Immature natural killer cell (primary cell): ENCODE data around the gene MYO1D. TPM values are rescaled to one million over a fixed set of nuclear protein-coding genes. Genes with fewer than 3 reads are reported as not detected.
A peak's percentile ranks its signal among the peaks of the same experiment; 100 is the strongest.
"Not testable (repeated sequence)": the region's sequence is repeated elsewhere in the genome, so short reads cannot be mapped to it uniquely, and the experiment has no call there.

Source experiments
- DNase-seq, 3 donors: peaks; one replicate each; pipeline ENCODE4 v3.0.0; 2022; ENCODE audit warnings: mixed read lengths in 1 of 3
- H3K27ac Mint-ChIP-seq, 6 donors: one replicate each; pipeline ENCODE4 v1.8.0; 2020; ENCODE audit warnings: mixed read lengths in 6 of 6, mild to moderate bottlenecking in 5 of 6, inconsistent platforms in 4 of 6, moderate library complexity in 3 of 6
- H3K27me3 Mint-ChIP-seq, 3 donors: one replicate each; pipeline ENCODE4 v1.8.0; 2020 to 2021; ENCODE audit warnings: low read depth in 3 of 3, mild to moderate bottlenecking in 3 of 3, mixed read lengths in 3 of 3, moderate library complexity in 3 of 3, inconsistent platforms in 1 of 3
- H3K36me3 Mint-ChIP-seq, 3 donors: one replicate each; pipeline ENCODE4 v1.8.0; 2020; ENCODE audit warnings: mixed read lengths in 3 of 3, inconsistent platforms in 2 of 3, mild to moderate bottlenecking in 2 of 3
- H3K4me1 Mint-ChIP-seq, 2 donors: one replicate each; pipeline ENCODE4 v1.8.0; 2020; ENCODE audit warnings: inconsistent platforms in 2 of 2, mild to moderate bottlenecking in 2 of 2, mixed read lengths in 2 of 2, moderate library complexity in 1 of 2
- H3K4me3 Mint-ChIP-seq, 5 donors: one replicate each; pipeline ENCODE4 v1.8.0; 2020; ENCODE audit warnings: mild to moderate bottlenecking in 5 of 5, mixed read lengths in 5 of 5, inconsistent platforms in 3 of 5, moderate library complexity in 3 of 5
- H3K9me3 Mint-ChIP-seq, 6 donors: one replicate each; pipeline ENCODE4 v1.8.0; 2020; ENCODE audit warnings: mild to moderate bottlenecking in 6 of 6, mixed read lengths in 6 of 6, inconsistent platforms in 4 of 6, moderate library complexity in 3 of 6
- polyA plus RNA-seq, 3 donors: library from polyadenylated mRNA; unstranded; fragments of 300-500 nt; fragmentation: Illumina TruSeq; gene quantifications; one replicate each; pipeline ENCODE4 v1.2.3, GENCODE V29; 2021

Gene MYO1D
- polyA plus RNA-seq, 3 donors from 2014 or later, result 2.0 to 7.9 TPM; not detected in 1

- Mint-ChIP-seq H3K9me3 (no peaks in the 10 kb centered on the region), H3K36me3 (peaks cover 34 to 79% (median 43%) of the 10 kb centered on the region in 3 donors), H3K27me3 (no peaks in the 10 kb centered on the region), H3K27ac (no peak overlapping the region), H3K4me3 (no peak overlapping the region), H3K4me1 (no peaks in the 10 kb centered on the region)
- no peak for DNase-seq
Observed at GRCh38 chr17:32475258-32475657, 401.7 kb downstream of the MYO1D start.

- peaks cover 38 to 67% (median 40%) of the 10 kb centered on the region in 3 donors for H3K36me3 Mint-ChIP-seq
- H3K27me3 Mint-ChIP-seq, result peaks cover 0 to 2% (median 0%) of the 10 kb centered on the region in 3 donors
- no peaks in the 10 kb centered on the region for H3K9me3 Mint-ChIP-seq
- no peaks in the 10 kb centered on the region for H3K4me1 Mint-ChIP-seq
- no peak for DNase-seq
- no peak overlapping the region for H3K27ac Mint-ChIP-seq
- no peak overlapping the region for H3K4me3 Mint-ChIP-seq
Observed at GRCh38 chr17:32471652-32472051, 405.3 kb downstream of the MYO1D start.

DNA sequence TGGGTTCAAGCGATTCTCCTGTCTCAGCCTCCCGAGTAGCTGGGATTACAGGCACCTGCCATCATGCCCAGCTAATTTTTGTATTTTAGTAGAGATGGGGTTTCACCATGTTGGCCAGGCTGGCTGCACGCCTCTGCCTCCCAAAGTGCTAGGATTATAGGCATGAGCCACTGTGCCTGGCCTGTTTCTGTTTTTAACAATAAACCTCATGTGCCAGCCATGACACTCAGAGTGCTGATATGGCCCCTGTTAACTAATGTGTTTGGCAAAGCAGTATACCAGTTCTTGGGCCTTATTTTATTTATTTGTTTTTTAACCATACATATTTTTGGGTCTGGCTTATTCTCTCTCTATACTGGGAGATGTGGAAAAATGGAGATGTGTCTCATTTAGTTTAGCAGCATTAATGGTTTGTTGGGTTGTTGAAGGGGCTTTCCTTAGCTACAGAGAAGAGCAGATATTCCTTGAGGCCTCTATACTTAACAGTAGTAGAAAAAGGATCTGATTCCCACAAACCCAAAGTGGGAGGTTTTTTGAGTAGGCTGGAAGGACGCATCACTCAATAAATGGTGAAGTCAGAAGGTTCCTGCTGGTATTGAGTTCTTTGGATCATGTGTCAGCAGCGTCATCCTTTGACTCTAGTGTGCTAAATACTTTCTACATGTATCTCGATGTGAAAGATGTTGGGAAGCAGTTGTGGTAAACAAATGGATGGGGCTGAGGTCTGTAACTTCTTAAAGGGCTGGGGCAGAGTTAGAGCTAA lies 406.3 kb downstream of the MYO1D start:
- Mint-ChIP-seq H3K36me3 (peaks cover 40 to 66% (median 42%) of the 10 kb centered on the region in 3 donors), H3K27me3 (peaks cover 0 to 2% (median 0%) of the 10 kb centered on the region in 3 donors), H3K9me3 (no peaks in the 10 kb centered on the region), H3K27ac (no peak overlapping the region), H3K4me1 (no peaks in the 10 kb centered on the region), H3K4me3 (no peak overlapping the region)
- DNase-seq, result no peak

- peaks cover 0 to 2% (median 0%) of the 10 kb centered on the region in 3 donors for H3K27me3 Mint-ChIP-seq
- peaks cover 28 to 55% (median 29%) of the 10 kb centered on the region in 3 donors for H3K36me3 Mint-ChIP-seq
- no peaks in the 10 kb centered on the region for H3K4me1 Mint-ChIP-seq
Observed at GRCh38 chr17:32467949-32468348, 409.0 kb downstream of the MYO1D start.

GRCh38 chr17:32464374-32464773 lies 412.6 kb downstream of the MYO1D start:
- peaks cover 0 to 2% (median 0%) of the 10 kb centered on the region in 3 donors for H3K27me3 Mint-ChIP-seq
- no peak for DNase-seq
- peaks cover 8 to 12% of the 10 kb centered on the region in 2 donors for H3K4me1 Mint-ChIP-seq
- peaks cover 13 to 38% (median 17%) of the 10 kb centered on the region in 3 donors for H3K36me3 Mint-ChIP-seq
- H3K4me3 Mint-ChIP-seq, result no peak overlapping the region
- no peaks in the 10 kb centered on the region for H3K9me3 Mint-ChIP-seq
- H3K27ac Mint-ChIP-seq, result no peak overlapping the region

More at GRCh38 chr17:32467949-32468348, 409.0 kb downstream of the MYO1D start:
- Mint-ChIP-seq H3K9me3 (no peaks in the 10 kb centered on the region), H3K27ac (peak overlapping the region in 1 of 6 donors; percentile 28), H3K4me3 (no peak overlapping the region)
- no peak for DNase-seq

- no peak for DNase-seq
- Mint-ChIP-seq H3K27me3 (peaks cover 0 to 2% (median 0%) of the 10 kb centered on the region in 3 donors), H3K27ac (no peak overlapping the region), H3K4me1 (peaks cover 10 to 17% of the 10 kb centered on the region in 2 donors), H3K4me3 (no peak overlapping the region), H3K9me3 (no peaks in the 10 kb centered on the region), H3K36me3 (peaks cover 10 to 38% (median 20%) of the 10 kb centered on the region in 3 donors)
Observed at GRCh38 chr17:32463304-32463703, 413.6 kb downstream of the MYO1D start.

DNA sequence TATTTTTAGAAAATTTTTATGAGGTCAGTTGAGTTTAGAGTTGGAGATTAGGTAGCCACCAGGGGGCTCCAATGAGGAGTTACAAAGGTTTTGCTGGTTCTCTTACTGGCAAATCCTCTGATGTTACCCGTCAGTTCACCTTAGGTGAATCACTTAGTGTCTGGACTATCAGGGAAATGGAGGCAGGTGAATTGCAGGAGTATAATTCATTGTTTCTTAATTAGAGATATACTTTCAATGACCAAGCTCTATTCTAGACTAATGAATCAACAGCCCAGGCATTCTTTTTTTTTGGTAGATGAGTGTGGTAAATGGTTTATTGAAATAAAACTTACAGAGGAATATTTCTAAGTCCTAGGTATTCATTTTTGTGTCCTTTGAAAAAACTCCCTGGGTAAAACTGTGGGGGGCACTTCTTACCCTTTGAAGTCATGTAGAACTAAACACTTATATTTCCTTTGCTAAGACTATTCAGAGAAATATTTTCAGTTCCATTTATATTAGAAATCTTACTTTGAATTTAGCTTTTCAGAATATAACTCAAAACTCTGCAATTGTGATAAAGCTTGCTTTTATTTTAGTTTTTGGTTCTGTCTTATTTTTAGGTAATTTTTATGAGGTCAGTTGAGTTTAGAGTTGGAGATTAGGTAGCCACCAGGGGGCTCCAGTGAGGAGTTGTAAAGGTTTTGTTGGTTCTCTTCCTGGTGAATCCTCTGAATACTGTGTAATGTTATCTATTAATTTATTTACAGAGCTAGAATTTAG lies 414.9 kb downstream of the MYO1D start:
- DNase-seq, result peak; percentile 42 to 55 (median 50)
- Mint-ChIP-seq H3K4me3 (no peak overlapping the region), H3K36me3 (peaks cover 4 to 33% (median 22%) of the 10 kb centered on the region in 3 donors), H3K27me3 (peaks cover 0 to 2% (median 0%) of the 10 kb centered on the region in 3 donors), H3K4me1 (peaks cover 12 to 21% of the 10 kb centered on the region in 2 donors), H3K9me3 (no peaks in the 10 kb centered on the region), H3K27ac (peak overlapping the region in 2 of 6 donors; percentile 45 to 60)

- no peak overlapping the region for H3K4me3 Mint-ChIP-seq
- H3K27ac Mint-ChIP-seq, result peak overlapping the region in 2 of 6 donors; percentile 45 to 60
- peaks cover 4 to 37% (median 25%) of the 10 kb centered on the region in 3 donors for H3K36me3 Mint-ChIP-seq
- H3K4me1 Mint-ChIP-seq, result peaks cover 12 to 21% of the 10 kb centered on the region in 2 donors
- DNase-seq, result no peak
- H3K27me3 Mint-ChIP-seq, result peaks cover 0 to 2% (median 0%) of the 10 kb centered on the region in 3 donors
- H3K9me3 Mint-ChIP-seq, result no peaks in the 10 kb centered on the region
Observed at GRCh38 chr17:32461498-32461852, 415.4 kb downstream of the MYO1D start.

GRCh38 chr17:32460054-32460453 lies 416.9 kb downstream of the MYO1D start:
- Mint-ChIP-seq H3K36me3 (peaks cover 0 to 37% (median 28%) of the 10 kb centered on the region in 3 donors), H3K27me3 (peaks cover 0 to 2% (median 0%) of the 10 kb centered on the region in 3 donors), H3K27ac (peak overlapping the region in 1 of 6 donors; percentile 12), H3K4me3 (no peak overlapping the region), H3K9me3 (no peaks in the 10 kb centered on the region), H3K4me1 (peaks cover 12 to 21% of the 10 kb centered on the region in 2 donors)
- DNase-seq, result no peak

DNA sequence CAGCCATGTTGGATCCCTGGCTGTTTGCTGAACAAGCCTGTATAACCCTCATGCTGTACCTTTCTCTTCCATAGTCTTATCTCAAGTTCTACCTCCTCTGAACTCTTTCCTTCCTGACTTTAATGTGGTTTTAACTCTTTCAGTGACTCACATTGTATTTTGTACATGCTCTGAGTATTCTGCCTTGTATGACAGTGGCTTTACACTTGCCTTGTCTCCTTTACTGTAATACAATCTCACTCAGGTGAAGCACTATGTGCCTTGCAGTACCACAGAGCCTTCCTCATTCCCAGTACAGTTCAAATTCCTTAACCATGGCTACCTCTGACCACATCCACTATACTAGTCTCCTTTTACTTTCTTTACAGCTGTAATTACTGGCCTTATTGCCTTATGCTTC lies 418.6 kb downstream of the MYO1D start:
- Mint-ChIP-seq H3K36me3 (peaks cover 3 to 38% (median 37%) of the 10 kb centered on the region in 3 donors), H3K27me3 (peaks cover 0 to 2% (median 2%) of the 10 kb centered on the region in 3 donors), H3K9me3 (no peaks in the 10 kb centered on the region), H3K4me1 (peaks cover 12 to 26% of the 10 kb centered on the region in 2 donors), H3K27ac (peak overlapping the region in 1 of 6 donors; percentile 77), H3K4me3 (no peak overlapping the region)
- DNase-seq, result no peak

- H3K4me3 Mint-ChIP-seq, result no peak overlapping the region
- H3K27me3 Mint-ChIP-seq, result peaks cover 0 to 2% (median 0%) of the 10 kb centered on the region in 3 donors
- peak overlapping the region in 2 of 6 donors; percentile 36 to 37 for H3K27ac Mint-ChIP-seq
- H3K4me1 Mint-ChIP-seq, result peaks cover 9 to 38% of the 10 kb centered on the region in 2 donors
- peaks cover 16 to 54% (median 32%) of the 10 kb centered on the region in 3 donors for H3K36me3 Mint-ChIP-seq
- no peaks in the 10 kb centered on the region for H3K9me3 Mint-ChIP-seq
- DNase-seq, result no peak
Observed at GRCh38 chr17:32453370-32453769, 423.6 kb downstream of the MYO1D start.

DNA sequence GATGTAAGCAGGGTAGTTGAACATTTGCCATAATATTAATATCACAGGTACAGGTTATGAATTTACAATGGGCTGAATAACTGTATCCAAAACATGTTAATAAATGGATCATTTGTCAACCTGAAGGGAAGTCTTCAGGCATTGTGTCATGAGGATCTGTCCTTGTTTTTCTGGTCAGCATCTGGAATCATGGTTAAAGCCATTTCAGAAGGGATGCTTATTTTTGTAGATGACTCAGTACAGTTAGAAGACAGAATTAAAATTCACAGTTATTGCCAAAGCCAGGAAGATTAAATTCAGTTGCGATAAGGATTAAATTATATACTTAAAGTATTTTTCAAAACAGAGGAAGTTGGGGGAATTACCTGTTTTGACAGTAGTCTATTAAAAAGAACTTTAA lies 424.6 kb downstream of the MYO1D start:
- H3K4me1 Mint-ChIP-seq, result peaks cover 6 to 37% of the 10 kb centered on the region in 2 donors
- no peak overlapping the region for H3K4me3 Mint-ChIP-seq
- H3K27ac Mint-ChIP-seq, result peak overlapping the region in 1 of 6 donors; percentile 34
- peaks cover 16 to 53% (median 23%) of the 10 kb centered on the region in 3 donors for H3K36me3 Mint-ChIP-seq
- DNase-seq, result no peak
- H3K27me3 Mint-ChIP-seq, result peaks cover 0 to 2% (median 0%) of the 10 kb centered on the region in 3 donors
- H3K9me3 Mint-ChIP-seq, result no peaks in the 10 kb centered on the region

DNA sequence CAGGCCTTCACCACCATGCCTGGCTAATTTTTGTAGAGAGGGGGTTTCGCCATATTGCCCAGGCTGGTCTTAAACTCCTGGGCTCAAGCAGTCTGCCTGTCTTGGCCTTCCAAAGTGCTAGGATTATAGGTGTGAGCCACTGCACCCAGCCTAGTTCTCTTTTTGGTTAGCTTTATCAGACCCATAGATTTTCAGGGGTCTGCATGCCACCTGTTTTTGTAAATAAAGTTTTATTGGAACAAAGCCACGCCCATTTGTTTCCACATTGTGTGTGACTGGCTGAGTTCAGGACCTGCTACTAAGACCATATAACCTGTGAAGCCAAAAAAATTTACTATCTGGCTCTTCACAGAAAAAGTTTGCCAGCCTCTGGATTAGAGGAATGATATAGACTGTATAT lies 425.0 kb downstream of the MYO1D start:
- DNase-seq, result no peak
- Mint-ChIP-seq H3K9me3 (no peaks in the 10 kb centered on the region), H3K4me3 (no peak overlapping the region), H3K4me1 (peaks cover 8 to 41% of the 10 kb centered on the region in 2 donors), H3K27ac (no peak overlapping the region), H3K36me3 (peaks cover 16 to 54% (median 21%) of the 10 kb centered on the region in 3 donors), H3K27me3 (peaks cover 0 to 2% (median 0%) of the 10 kb centered on the region in 3 donors)

DNA sequence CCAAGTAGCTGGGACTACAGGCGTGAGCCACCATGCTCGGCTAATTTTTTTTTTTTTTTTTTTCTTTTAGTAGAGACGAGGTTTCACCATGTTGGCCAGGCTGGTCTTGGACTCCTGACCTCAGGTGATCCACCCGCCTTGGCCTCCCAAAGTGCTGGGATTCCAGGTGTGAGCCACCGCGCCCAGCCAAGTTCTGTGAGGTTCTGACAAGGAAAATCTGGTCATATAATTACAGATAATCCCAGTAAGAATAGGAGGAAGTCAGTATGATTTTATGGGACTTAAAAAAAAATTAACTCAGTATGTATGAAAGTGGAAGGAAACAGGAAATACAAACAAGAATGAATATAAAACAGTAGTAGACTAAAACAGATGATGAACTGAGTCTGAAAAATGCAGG lies 426.5 kb downstream of the MYO1D start:
- Mint-ChIP-seq H3K4me1 (peaks cover 22 to 56% of the 10 kb centered on the region in 2 donors), H3K27ac (peak overlapping the region in 1 of 6 donors; percentile 34), H3K36me3 (peaks cover 16 to 53% (median 19%) of the 10 kb centered on the region in 3 donors)
- DNase-seq, H3K27me3 Mint-ChIP-seq, H3K4me3 Mint-ChIP-seq, H3K9me3 Mint-ChIP-seq: not testable (repeated sequence)
